ENCODE measurements around the gene ALS2CL. TPM values are rescaled to one million over a fixed set of nuclear protein-coding genes. Genes with fewer than 3 reads are reported as not detected.

The ALS2CL gene
- total RNA-seq, 1 experiment from 2014 or later: 0.24 TPM

DNA sequence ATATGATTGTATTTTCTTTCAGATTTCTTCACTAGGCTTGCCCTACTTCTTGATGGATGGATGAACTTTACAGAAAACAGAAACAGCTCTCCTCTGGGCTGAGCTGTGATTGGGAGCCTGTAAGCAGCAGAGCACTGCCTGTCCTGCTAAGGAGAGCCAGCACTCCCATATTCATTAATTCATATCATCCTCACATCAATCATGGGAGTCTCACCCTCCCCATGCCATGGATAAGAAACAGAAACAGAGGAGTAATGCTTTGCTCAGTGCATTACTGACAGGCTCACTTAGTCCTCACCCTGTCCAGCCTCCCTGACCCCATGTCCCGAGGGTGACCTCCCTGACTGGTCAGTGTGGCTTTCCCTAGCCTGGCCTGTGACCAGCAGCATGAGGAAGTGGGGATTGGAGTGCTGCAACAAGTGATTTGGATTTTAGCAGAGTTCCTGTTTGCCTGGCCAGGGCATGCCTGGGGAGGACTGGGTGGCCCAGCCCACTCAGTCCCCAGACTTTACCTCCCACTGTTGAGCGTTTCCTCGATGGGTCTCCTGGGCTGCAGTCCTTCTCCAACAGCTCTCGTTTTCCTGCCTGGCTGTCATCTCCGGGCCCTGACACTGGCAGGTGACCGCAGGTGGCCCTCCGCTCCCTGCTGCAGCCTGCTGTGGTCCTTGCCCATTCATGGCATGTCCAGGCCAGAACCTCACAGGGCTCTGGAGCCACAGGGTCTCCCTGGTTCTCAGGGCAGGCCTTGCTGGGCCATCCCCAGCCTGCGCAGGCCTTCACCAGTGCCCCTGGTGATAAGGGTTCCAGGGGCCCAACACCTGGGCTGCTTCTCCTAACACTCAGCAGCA lies 6.4 kb upstream of the ALS2CL start:
- no peak overlapping the region for H3K4me3 ChIP-seq (ENCODE audit: low read depth, low read length, poor library complexity, severe bottlenecking)
- no peaks in the 10 kb centered on the region for H3K36me3 ChIP-seq (ENCODE audit: insufficient read depth, low read length, poor library complexity, severe bottlenecking)
- no peaks in the 10 kb centered on the region for H3K9me3 ChIP-seq (ENCODE audit: low read depth, low read length, poor library complexity, severe bottlenecking)
- DNase-seq (ENCODE audit: low spot score): no peak
- TF ChIP-seq CTCF (conservative IDR thresholded peaks at IDR 0.05; ENCODE audit: low read depth, low read length) (no peak), EZH2 (IDR thresholded peaks at IDR 0.05; ENCODE audit: borderline replicate concordance, low read depth, low read length, poor library complexity, severe bottlenecking) (no peak)
- no peak overlapping the region for H3K27ac ChIP-seq (ENCODE audit: low read depth, low read length, poor library complexity, severe bottlenecking)
- CTCF ChIA-PET: no interaction called here
- no peaks in the 10 kb centered on the region for H3K4me1 ChIP-seq (ENCODE audit: insufficient read depth, low read length, poor library complexity, severe bottlenecking)
- POLR2A ChIA-PET (ENCODE audit: low non-redundant PET): no interaction called here
- no TSS peak for BruUV-seq (replicated peaks)
- intact Hi-C loops (cut with micrococcal nuclease; ENCODE audit: unreplicated experiment): no loop called here
- H3K27me3 ChIP-seq (replicated peaks; ENCODE audit: insufficient read depth, low read depth, low read length, poor library complexity): no peaks in the 10 kb centered on the region

DNA sequence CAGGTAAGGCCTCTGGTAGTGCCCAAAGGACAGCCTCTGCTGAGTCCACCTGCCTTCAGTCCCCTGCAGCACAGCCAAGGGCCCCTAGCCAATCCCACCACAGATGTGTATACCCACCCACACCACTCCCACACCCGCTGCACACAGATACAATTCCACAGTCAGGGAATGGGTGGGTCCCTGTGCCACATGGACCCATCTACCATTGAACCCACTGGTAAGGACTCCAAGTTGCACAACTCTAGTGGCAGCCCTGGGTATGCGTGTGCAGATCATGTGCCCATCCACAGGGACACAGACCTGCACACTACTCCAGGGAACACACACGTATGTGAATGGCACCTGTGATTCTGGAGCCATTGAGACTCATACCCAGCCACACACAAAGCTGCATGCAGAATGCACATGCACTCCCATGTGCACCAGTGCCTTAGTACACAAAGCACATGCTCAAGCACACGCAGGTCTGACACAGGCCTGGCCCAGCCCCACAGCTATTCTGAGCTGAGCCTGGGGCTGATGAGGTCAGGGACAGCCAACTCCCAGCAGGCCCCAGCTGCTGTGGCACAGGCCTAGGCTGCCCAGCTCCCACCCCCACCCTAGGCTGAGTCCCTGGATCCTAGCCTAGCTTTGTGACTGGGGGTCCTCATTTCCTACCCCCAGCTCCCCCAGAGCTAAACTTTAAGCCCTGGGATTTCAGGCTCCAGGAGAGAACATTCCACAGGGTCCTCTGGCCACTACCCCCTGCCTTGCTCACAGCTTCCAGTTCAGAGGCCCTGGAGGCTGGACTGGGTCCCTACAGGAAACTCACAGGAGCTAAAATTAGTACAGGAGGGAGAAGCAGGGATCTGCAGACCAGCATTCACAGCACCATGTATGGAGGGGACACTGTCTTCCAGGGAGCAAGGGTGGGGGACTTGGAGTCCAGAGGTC lies 2.7 kb upstream of the ALS2CL start:
- CTCF ChIA-PET: no interaction called here
- BruUV-seq (replicated peaks): no TSS peak
- Histone ChIP-seq H3K9me3 (ENCODE audit: low read depth, low read length, poor library complexity, severe bottlenecking) (no peaks in the 10 kb centered on the region), H3K4me3 (ENCODE audit: low read depth, low read length, poor library complexity, severe bottlenecking) (no peak overlapping the region), H3K27ac (ENCODE audit: low read depth, low read length, poor library complexity, severe bottlenecking) (no peak overlapping the region), H3K36me3 (ENCODE audit: insufficient read depth, low read length, poor library complexity, severe bottlenecking) (no peaks in the 10 kb centered on the region), H3K27me3 (replicated peaks; ENCODE audit: insufficient read depth, low read depth, low read length, poor library complexity) (no peaks in the 10 kb centered on the region), H3K4me1 (ENCODE audit: insufficient read depth, low read length, poor library complexity, severe bottlenecking) (no peaks in the 10 kb centered on the region)
- no peak for DNase-seq (ENCODE audit: low spot score)
- POLR2A ChIA-PET (ENCODE audit: low non-redundant PET): interaction anchor here (0.5 kb wide), 1 partner anchor 194 kb away, joined by 13 read pairs; no protein-coding TSS in a partner anchor
- intact Hi-C loops (cut with micrococcal nuclease; ENCODE audit: unreplicated experiment): no loop called here
- TF ChIP-seq EZH2 (IDR thresholded peaks at IDR 0.05; ENCODE audit: borderline replicate concordance, low read depth, low read length, poor library complexity, severe bottlenecking) (no peak), CTCF (conservative IDR thresholded peaks at IDR 0.05; ENCODE audit: low read depth, low read length) (no peak)

GRCh38 chr3:46695177-46695961 lies 1.9 kb upstream of the ALS2CL start:
- Histone ChIP-seq H3K9me3 (ENCODE audit: low read depth, low read length, poor library complexity, severe bottlenecking) (no peaks in the 10 kb centered on the region), H3K4me1 (ENCODE audit: insufficient read depth, low read length, poor library complexity, severe bottlenecking) (no peaks in the 10 kb centered on the region), H3K27me3 (replicated peaks; ENCODE audit: insufficient read depth, low read depth, low read length, poor library complexity) (no peaks in the 10 kb centered on the region), H3K27ac (ENCODE audit: low read depth, low read length, poor library complexity, severe bottlenecking) (no peak overlapping the region), H3K36me3 (ENCODE audit: insufficient read depth, low read length, poor library complexity, severe bottlenecking) (no peaks in the 10 kb centered on the region), H3K4me3 (ENCODE audit: low read depth, low read length, poor library complexity, severe bottlenecking) (no peak overlapping the region)
- no TSS peak for BruUV-seq (replicated peaks)
- TF ChIP-seq CTCF (conservative IDR thresholded peaks at IDR 0.05; ENCODE audit: low read depth, low read length) (peak; percentile 40), EZH2 (IDR thresholded peaks at IDR 0.05; ENCODE audit: borderline replicate concordance, low read depth, low read length, poor library complexity, severe bottlenecking) (no peak)
- POLR2A ChIA-PET (ENCODE audit: low non-redundant PET): no interaction called here
- CTCF ChIA-PET: no interaction called here
- intact Hi-C loops (cut with micrococcal nuclease; ENCODE audit: unreplicated experiment): no loop called here
- DNase-seq (ENCODE audit: low spot score): peak; percentile 27

Measured in A673 (cell line).